GM21529 (cell line): Measurements from ENCODE around the gene HBE1.

Experiments
- ATAC-seq: cut with Tn5 transposase; IDR thresholded peaks from one replicate; pipeline ENCODE4 v1.9.1; 2021; ENCODE audit not compliant: unreplicated experiment

The HBE1 gene

DNA sequence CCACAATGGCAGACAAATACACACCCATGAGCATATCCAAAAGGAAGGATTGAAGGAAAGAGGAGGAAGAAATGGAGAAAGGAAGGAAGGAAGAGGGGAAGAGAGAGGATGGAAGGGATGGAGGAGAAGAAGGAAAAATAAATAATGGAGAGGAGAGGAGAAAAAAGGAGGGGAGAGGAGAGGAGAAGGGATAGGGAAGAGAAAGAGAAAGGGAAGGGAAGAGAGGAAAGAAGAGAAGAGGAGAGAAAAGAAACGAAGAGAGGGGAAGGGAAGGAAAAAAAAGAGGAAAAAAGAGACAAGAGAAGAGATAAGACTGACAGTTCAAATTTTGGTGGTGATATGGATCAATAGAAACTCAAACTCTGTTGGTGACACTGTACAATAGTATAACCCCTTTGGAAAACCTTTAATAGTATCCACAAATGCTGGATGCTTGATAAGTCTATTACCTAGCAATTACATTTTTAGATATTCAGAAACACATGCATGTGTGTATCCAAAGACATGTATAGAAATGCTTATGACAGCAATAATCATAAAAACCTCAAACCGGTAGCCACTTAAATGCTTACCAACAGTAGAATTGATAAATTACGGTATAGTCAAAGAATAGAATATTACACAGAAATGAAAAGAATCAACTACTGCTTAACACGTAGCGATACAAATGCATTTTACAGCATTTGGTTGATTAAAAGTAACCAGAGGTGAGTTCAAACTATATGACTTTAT is 34.2 kb downstream of the HBE1 start:
- no peak for ATAC-seq

DNA sequence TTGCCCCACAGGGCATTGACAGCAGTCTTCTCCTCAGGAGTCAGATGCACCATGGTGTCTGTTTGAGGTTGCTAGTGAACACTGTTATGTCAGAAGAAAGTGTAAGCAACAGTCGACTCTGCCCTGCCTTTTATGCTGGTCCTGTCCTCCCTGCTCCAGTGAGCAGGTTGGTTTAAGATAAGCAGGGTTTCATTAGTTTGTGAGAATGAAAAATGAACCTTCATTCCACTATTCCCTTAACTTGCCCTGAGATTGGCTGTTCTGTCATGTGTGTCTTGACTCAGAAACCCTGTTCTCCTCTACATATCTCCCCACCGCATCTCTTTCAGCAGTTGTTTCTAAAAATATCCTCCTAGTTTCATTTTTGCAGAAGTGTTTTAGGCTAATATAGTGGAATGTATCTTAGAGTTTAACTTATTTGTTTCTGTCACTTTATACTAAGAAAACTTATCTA is 35.3 kb downstream of the HBE1 start, which contains the start of gene HBD:
Gene HBD (minus strand): TSS at position 103 of the 454 bp plus-strand sequence. CDS start 50 bp downstream, at position 53.
- ATAC-seq: peak; percentile 84

GRCh38 chr11:5233307-5233706 is 36.4 kb downstream of the HBE1 start:
- ATAC-seq: no peak

- no peak for ATAC-seq
Observed at GRCh38 chr11:5232821-5233220, 36.9 kb downstream of the HBE1 start.

GRCh38 chr11:5232176-5232575 is 37.6 kb downstream of the HBE1 start:
- no peak for ATAC-seq

DNA sequence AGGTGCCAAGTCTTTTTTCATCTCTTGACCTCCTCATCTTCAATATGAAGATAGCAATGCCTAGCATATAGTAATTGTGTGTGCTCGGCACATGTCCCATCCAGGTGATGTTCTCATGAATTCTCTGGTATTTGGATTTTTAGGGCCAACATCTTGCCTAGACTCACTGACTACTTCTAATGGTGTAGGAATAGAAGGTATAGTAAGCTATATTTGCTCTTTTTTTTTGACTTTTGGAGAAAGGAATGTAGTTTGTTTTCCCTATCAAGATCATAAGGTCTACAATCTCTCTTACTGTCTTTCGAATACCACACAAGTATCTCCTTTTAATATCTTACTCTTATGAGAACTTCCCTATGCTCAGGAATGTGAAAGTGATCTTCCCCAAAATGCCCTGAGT is 38.6 kb downstream of the HBE1 start:
- ATAC-seq: no peak

- ATAC-seq: no peak
Observed at GRCh38 chr11:5230266-5230665, 39.5 kb downstream of the HBE1 start.

- ATAC-seq: no peak
Observed at GRCh38 chr11:5229796-5230195, 39.9 kb downstream of the HBE1 start.

DNA sequence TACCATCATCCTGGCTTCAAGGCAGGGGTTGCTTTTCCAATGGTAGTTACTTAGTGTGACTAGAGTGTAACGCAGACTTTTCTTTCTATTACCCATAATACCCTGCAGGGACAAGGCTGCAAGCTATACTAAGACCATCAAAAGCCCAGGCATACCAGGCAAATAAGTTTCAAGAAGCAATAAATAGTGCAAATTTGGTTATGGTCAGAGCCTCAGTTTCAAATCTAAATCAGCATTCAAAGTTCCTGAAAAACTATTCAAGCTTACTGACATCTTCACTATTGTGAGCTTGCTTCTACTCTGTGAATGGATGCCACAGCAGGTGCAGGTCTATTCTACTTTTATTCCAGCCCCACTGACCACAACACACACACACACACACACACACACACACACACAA is 40.4 kb downstream of the HBE1 start:
- no peak for ATAC-seq

GRCh38 chr11:5228124-5228523 is 41.6 kb downstream of the HBE1 start:
- ATAC-seq: no peak

- ATAC-seq: no peak
Observed at GRCh38 chr11:5227681-5228080, 42.1 kb downstream of the HBE1 start.

DNA sequence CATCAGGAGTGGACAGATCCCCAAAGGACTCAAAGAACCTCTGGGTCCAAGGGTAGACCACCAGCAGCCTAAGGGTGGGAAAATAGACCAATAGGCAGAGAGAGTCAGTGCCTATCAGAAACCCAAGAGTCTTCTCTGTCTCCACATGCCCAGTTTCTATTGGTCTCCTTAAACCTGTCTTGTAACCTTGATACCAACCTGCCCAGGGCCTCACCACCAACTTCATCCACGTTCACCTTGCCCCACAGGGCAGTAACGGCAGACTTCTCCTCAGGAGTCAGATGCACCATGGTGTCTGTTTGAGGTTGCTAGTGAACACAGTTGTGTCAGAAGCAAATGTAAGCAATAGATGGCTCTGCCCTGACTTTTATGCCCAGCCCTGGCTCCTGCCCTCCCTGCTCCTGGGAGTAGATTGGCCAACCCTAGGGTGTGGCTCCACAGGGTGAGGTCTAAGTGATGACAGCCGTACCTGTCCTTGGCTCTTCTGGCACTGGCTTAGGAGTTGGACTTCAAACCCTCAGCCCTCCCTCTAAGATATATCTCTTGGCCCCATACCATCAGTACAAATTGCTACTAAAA is 42.9 kb downstream of the HBE1 start, which contains the start of gene HBB:
Gene HBB (minus strand): TSS at position 340 of the 579 bp plus-strand sequence. CDS start 50 bp downstream, at position 290.
- no peak for ATAC-seq

DNA sequence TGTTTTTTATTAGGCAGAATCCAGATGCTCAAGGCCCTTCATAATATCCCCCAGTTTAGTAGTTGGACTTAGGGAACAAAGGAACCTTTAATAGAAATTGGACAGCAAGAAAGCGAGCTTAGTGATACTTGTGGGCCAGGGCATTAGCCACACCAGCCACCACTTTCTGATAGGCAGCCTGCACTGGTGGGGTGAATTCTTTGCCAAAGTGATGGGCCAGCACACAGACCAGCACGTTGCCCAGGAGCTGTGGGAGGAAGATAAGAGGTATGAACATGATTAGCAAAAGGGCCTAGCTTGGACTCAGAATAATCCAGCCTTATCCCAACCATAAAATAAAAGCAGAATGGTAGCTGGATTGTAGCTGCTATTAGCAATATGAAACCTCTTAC is 44.3 kb downstream of the HBE1 start:
- ATAC-seq: no peak

- no peak for ATAC-seq
Observed at GRCh38 chr11:5224538-5225479, 44.9 kb downstream of the HBE1 start.

DNA sequence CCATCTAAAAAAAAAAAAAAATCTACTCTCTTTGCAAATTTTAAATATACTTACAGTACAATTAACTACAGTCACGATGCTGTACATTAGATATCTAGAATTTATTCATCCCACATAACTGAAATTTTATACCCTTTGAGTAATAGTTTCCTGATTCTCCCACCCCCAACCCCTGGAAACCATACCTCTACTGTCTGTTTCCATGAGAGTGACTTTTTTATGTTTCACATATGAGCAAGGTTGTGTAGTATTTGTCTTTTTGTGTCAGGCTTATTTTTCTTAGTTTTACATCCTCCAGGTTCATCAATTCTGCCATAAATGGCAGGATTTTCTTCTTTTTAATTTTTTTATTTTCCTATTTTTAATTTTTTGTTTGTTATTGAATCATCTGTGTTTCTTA is 46.1 kb downstream of the HBE1 start:
- no peak for ATAC-seq

- no peak for ATAC-seq
Observed at GRCh38 chr11:5223146-5223545, 46.6 kb downstream of the HBE1 start.
